OCI-LY1 (cell line): Measurements from ENCODE around the gene TXNDC16.

Experiments
- H2AFZ ChIP-seq: fragments of 200-600 bp; sonication (generic), shearing (Covaris generic); 2 replicates; pipeline ENCODE4 v1.6.0; 2014; ENCODE audit warnings: antibody characterized with exemption, mild to moderate bottlenecking, low read length
- H3F3A ChIP-seq: fragments of 200-600 bp; sonication (generic), shearing (Covaris generic); 2 replicates; pipeline ENCODE4 v1.6.0; 2014; ENCODE audit warnings: mild to moderate bottlenecking, antibody characterized with exemption, low read length, moderate library complexity; ENCODE audit not compliant: insufficient read depth
- H3K27ac ChIP-seq: fragments of 200-600 bp; sonication (generic); 2 replicates; pipeline ENCODE4 v1.5.1; 2014; ENCODE audit warnings: low read length, mixed run types, mild to moderate bottlenecking, low read depth; ENCODE audit not compliant: poor library complexity, severe bottlenecking
- H3K27me3 ChIP-seq: fragments of 200-600 bp; sonication (generic); 2 replicates; pipeline ENCODE4 v1.6.0; 2014; ENCODE audit warnings: antibody characterized with exemption, mild to moderate bottlenecking, low read length, moderate library complexity; ENCODE audit not compliant: insufficient read depth
- H3K36me3 ChIP-seq: fragments of 200-600 bp; sonication (generic); 2 replicates; pipeline ENCODE4 v1.6.1; 2014; ENCODE audit warnings: mild to moderate bottlenecking, antibody characterized with exemption, low read length, moderate library complexity, mixed read lengths; ENCODE audit not compliant: insufficient read depth
- H3K4me1 ChIP-seq: fragments of 200-600 bp; sonication (generic); 2 replicates; pipeline ENCODE4 v1.5.1; 2014; ENCODE audit warnings: mild to moderate bottlenecking, low read length, moderate library complexity; ENCODE audit not compliant: insufficient read depth, severe bottlenecking
- H3K4me2 ChIP-seq: fragments of 200-600 bp; sonication (generic), shearing (Covaris generic); 2 replicates; pipeline ENCODE4 v1.6.1; 2014; ENCODE audit warnings: low read length
- H3K4me3 ChIP-seq: fragments of 200-600 bp; sonication (generic); 2 replicates; pipeline ENCODE4 v1.5.1; 2014; ENCODE audit warnings: low read length, low read depth, mild to moderate bottlenecking, mixed read lengths; ENCODE audit not compliant: poor library complexity, severe bottlenecking
- H3K79me2 ChIP-seq: fragments of 200-600 bp; shearing (Covaris generic); 2 replicates; pipeline ENCODE4 v1.6.1; 2016; ENCODE audit warnings: mixed run types, low read length, mixed read lengths; ENCODE audit not compliant: insufficient read depth
- H3K9ac ChIP-seq: fragments of 200-600 bp; sonication (generic), shearing (Covaris generic); 2 replicates; pipeline ENCODE4 v1.6.1; 2014; ENCODE audit warnings: mild to moderate bottlenecking, low read length, mixed read lengths
- H3K9me2 ChIP-seq: fragments of 200-600 bp; sonication (generic), shearing (Covaris generic); 2 replicates; pipeline ENCODE4 v1.6.1; 2014; ENCODE audit warnings: low read depth, mild to moderate bottlenecking, low read length, mixed read lengths
- H3K9me3 ChIP-seq: fragments of 200-600 bp; shearing (Covaris generic); 2 replicates; pipeline ENCODE4 v1.6.1; 2014; ENCODE audit warnings: low read length, mixed read lengths
- H4K20me1 ChIP-seq: fragments of 200-600 bp; sonication (generic), shearing (Covaris generic); 2 replicates; pipeline ENCODE4 v1.6.0; 2016; ENCODE audit warnings: mild to moderate bottlenecking, low read length; ENCODE audit not compliant: insufficient read depth
- EZH2 ChIP-seq: fragments of 200-600 bp; sonication (generic), shearing (Covaris generic); IDR thresholded peaks from 2 replicates; pipeline ENCODE4 v1.8.0; 2017; ENCODE audit warnings: borderline replicate concordance, mixed run types, mild to moderate bottlenecking, antibody characterized with exemption, low read length, moderate library complexity, mixed read lengths
- TF ChIP-seq, protein P1 (sequence below): fragments of 200-600 bp; sonication (generic), shearing (Covaris generic); IDR thresholded peaks from 2 replicates; pipeline ENCODE4 v1.5.1; 2017; ENCODE audit warnings: mild to moderate bottlenecking, antibody characterized with exemption, low read length, moderate library complexity, mixed read lengths

The TXNDC16 gene

DNA sequence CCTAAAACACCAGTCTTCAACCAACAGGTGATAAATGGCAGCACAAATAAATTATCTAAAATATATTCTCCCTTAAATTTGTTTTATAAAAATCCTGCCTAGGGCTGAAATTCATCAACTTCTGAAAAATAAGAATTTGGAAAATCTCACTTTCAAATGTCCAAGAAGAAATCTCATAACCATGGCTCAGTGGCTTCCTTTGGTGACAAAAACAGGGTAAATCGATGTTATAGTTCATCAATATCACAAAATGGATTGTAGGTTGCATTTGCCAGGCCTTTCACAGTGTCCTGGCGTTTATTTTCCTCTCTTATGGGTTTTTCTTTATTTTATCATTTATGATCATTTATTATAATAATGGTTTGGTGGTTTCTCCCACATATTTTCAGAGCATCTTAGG lies 135.2 kb downstream of the TXNDC16 start:
- Histone ChIP-seq H3K4me2 (no peak overlapping the region), H3K4me1 (no peaks in the 10 kb centered on the region), H2AFZ (no peak overlapping the region), H3K9me3 (no peaks in the 10 kb centered on the region), H3F3A (no peaks in the 10 kb centered on the region), H3K36me3 (no peaks in the 10 kb centered on the region), H4K20me1 (no peaks in the 10 kb centered on the region), H3K27ac (no peak overlapping the region), H3K27me3 (no peaks in the 10 kb centered on the region), H3K79me2 (no peaks in the 10 kb centered on the region), H3K9me2 (no peaks in the 10 kb centered on the region), H3K9ac (no peak overlapping the region), H3K4me3 (no peak overlapping the region)
- TF ChIP-seq, protein P1, sequence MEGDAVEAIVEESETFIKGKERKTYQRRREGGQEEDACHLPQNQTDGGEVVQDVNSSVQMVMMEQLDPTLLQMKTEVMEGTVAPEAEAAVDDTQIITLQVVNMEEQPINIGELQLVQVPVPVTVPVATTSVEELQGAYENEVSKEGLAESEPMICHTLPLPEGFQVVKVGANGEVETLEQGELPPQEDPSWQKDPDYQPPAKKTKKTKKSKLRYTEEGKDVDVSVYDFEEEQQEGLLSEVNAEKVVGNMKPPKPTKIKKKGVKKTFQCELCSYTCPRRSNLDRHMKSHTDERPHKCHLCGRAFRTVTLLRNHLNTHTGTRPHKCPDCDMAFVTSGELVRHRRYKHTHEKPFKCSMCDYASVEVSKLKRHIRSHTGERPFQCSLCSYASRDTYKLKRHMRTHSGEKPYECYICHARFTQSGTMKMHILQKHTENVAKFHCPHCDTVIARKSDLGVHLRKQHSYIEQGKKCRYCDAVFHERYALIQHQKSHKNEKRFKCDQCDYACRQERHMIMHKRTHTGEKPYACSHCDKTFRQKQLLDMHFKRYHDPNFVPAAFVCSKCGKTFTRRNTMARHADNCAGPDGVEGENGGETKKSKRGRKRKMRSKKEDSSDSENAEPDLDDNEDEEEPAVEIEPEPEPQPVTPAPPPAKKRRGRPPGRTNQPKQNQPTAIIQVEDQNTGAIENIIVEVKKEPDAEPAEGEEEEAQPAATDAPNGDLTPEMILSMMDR, result no peak
- no peak for TF ChIP-seq EZH2

DNA sequence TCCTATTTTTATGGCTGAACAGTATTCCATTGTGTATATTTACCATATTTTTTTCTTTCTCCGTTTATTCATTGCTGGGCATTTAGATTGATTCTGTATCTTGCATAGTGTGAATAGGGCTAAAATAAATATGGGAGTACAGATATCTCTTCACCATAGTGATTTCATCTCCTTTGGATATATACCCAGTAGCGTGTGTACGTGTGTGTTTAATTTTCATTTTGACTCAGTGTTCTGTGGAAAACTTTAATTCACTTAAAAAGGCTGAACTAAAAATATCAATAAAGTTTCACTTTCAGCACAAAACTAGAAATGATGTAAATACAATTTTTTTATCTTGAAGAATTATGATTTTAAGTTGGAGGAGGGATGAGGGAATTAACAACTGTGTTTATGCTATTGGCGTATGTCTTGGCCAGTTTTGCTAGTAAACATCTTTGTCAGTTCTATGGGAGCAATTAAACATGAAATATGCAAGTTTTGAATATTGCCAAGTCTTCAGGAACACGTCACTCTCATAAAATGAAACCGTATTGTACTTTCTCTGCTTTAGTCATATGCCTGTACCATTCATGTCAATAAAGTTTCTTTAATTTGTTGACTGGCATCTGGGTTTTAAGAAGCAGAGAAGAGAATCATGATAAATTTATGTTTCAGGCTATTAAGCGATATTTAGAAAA lies 138.4 kb downstream of the TXNDC16 start:
- no peak overlapping the region for H3K4me2 ChIP-seq
- no peak overlapping the region for H3K27ac ChIP-seq
- H3K79me2 ChIP-seq, result no peaks in the 10 kb centered on the region
- H3K9me3 ChIP-seq, result no peaks in the 10 kb centered on the region
- no peaks in the 10 kb centered on the region for H3K36me3 ChIP-seq
- H4K20me1 ChIP-seq, result no peaks in the 10 kb centered on the region
- no peaks in the 10 kb centered on the region for H3K4me1 ChIP-seq
- H3K27me3 ChIP-seq, result no peaks in the 10 kb centered on the region
- H3K9me2 ChIP-seq, result no peaks in the 10 kb centered on the region
- no peak overlapping the region for H3K4me3 ChIP-seq
- no peaks in the 10 kb centered on the region for H3F3A ChIP-seq
- H2AFZ ChIP-seq, result no peak overlapping the region
- TF ChIP-seq, protein P1, result no peak
- no peak for TF ChIP-seq EZH2
- no peak overlapping the region for H3K9ac ChIP-seq

DNA sequence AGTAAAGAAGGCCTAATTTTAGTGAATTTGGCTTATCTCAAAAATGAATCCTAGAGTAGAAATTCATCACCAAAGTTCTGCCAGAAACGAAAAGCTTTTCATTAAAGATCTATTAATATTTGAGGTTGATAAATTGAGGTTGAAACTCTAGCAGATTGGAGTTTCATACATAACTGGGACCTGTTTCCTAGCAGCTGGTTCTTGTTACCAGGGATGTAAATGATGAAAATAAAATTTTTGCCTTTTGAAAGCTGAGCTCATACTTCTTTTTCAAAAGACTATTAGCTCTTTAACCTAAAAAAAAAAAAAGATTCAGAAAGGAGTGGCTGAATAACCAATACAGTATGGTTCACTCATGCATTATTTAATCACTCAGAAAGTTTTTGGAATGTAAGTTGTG lies 139.9 kb downstream of the TXNDC16 start:
- H3K9me2 ChIP-seq, result no peaks in the 10 kb centered on the region
- H3K36me3 ChIP-seq, result no peaks in the 10 kb centered on the region
- no peak overlapping the region for H3K9ac ChIP-seq
- no peak overlapping the region for H3K27ac ChIP-seq
- H3K4me1 ChIP-seq, result no peaks in the 10 kb centered on the region
- H2AFZ ChIP-seq, result no peak overlapping the region
- TF ChIP-seq, protein P1, result no peak
- TF ChIP-seq EZH2, result no peak
- H3F3A ChIP-seq, result no peaks in the 10 kb centered on the region
- H3K27me3 ChIP-seq, result no peaks in the 10 kb centered on the region
- no peak overlapping the region for H3K4me3 ChIP-seq
- no peaks in the 10 kb centered on the region for H3K9me3 ChIP-seq
- no peak overlapping the region for H3K4me2 ChIP-seq
- no peaks in the 10 kb centered on the region for H3K79me2 ChIP-seq
- no peaks in the 10 kb centered on the region for H4K20me1 ChIP-seq
